GM18526 (cell line): ENCODE results near the gene CLEC7A.

Experiments
- POLR2A ChIP-seq: IDR thresholded peaks from 3 replicates; pipeline ENCODE4 v1.6.1; 2011; ENCODE audit not compliant: insufficient read length; ENCODE audit errors: extremely low read depth

Gene CLEC7A

DNA sequence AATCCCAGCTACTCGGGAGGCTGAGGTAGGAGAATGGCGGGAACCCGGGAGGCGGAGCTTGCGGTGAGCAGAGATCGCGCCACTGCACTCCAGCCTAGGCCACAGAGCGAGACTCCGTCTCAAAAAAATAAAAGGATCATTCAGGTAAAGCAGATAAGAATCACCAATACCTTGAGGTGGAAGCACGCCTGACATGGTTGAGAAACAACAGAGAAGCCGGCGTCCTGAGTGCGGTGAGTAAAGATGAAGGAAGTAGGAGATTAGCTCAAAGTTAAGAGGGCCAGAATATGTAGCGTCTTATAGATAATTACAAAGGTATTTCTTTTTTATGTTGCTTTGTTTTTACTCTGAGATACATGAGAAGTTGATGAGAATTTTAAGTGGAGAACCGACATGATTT is 14.7 kb downstream of the CLEC7A start:
- TF ChIP-seq POLR2A = no peak

DNA sequence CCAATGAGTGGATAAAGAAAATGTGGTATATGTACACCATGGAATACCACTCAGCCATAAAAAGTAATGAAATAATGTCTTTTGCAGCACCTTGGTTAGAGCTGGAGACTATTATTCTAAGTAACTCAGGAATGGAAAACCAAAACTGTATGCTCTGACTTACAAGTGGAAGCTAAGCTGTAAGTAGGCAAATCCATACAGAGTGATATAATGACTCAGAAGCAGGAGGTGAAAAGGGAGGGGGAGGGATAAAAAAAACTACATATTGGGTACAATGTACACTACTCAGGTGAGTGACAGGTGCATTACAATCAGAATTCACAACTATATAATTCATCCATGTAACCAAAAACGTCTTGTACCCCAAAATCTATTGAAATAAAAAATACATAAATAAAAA is 16.1 kb downstream of the CLEC7A start:
- no peak for TF ChIP-seq POLR2A

DNA sequence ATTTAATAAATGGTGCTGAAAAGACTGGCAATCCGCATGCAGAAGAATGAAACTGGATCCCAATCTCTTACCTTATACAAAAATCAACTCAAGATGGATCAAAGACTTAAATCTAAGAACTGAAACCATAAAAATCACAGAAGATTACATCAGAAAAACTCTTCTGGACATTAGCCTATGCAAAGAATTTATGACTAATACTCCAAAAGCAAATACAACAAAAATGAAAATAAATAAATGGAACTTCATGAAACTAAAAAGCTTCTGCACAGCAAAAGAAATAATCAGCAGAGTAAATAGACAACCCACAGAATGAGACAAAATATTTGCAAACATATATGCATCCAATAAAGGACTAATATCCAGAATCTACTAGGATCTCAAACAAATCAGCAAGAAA is 16.9 kb downstream of the CLEC7A start:
- no peak for TF ChIP-seq POLR2A

DNA sequence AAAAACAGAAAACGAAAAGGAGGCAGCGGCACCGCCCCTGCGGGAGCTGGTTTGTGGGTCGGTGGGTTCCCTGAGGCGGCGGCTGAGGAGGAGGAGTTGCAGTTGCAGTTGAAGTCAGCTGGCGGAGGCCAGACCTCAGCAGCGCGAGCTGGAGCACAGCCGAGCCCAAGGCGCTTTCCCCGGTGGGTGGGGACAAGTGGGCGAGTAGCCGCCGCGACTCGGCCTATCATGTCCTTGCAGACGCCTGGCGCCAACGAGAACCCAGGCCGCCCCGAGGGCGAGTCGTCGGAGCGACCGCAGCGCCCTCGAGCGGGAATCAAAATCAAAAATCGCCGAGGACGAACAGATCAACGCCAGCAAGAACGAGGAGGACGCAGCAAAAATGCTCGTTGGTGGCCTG is 18.5 kb downstream of the CLEC7A start:
- no peak for TF ChIP-seq POLR2A

DNA sequence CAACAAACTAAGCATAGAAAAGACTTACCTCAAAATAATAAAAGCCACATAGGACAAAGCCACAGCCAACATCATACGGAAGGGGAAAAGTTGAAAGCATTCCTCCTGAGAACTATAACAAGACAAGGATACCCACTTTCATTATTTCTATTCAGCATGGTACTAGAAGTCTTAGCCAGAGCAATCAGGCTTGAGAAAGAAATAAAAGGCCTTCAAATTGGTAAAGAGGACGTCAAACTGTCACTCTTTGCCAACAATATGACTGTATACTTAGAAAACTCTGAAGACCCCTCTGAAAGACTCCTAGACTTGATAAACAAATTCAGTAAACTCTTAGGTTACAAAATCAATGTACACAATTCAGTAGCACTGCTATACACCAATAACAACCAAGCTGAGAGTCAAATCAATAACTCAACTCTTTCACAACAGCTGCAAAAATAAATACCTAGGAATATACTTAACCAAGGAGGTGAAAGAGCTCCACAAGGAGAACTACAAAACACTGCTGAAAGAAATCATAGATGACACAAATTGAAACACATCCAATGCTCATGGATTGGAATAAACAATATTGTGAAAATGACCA is 19.6 kb downstream of the CLEC7A start:
- TF ChIP-seq POLR2A = no peak

DNA sequence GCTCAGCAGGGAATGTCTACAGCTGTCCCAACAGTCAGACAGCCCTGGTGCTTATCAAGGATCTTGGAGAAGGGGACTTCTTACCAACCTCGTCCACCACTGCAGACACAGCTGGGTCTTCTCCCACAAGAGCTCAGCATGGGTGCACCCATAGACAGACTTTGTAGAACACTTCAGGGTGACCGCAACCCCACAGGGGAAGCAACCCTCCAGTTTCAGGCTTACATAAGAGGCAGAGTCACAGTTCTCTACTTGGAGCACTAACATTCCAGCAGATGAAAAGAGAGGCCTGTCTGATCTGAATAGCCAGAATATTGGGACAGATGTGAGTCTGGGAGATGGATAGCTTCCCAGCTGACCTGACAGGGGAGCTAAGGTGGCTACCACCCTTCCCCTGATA is 27.7 kb downstream of the CLEC7A start:
- no peak for TF ChIP-seq POLR2A

DNA sequence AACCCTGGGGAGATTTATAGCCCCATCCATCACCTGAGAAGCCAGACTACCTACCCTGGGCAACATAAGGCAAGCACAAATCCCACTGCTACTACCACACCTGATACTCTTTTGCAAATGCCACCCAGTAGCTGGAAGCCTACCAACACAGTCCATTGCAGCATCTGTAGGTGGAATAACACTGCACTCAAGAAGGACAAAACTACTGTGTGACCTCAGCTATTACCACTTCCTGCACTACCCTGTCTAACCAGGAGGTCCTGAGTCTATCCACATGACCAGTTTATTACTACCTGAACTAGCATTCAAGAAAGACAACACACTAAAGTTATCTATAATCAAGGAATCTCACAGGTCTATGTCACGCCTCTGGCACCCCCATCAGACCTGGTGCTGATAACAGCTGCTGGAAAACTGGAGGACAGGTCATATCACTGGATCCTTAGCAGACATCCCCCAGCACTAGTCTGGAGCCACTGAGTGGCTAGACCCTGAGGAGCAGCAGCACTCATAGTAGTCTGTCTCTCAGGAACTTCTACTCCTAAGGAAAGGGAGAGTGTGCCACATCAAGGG is 28.3 kb downstream of the CLEC7A start:
- no peak for TF ChIP-seq POLR2A

DNA sequence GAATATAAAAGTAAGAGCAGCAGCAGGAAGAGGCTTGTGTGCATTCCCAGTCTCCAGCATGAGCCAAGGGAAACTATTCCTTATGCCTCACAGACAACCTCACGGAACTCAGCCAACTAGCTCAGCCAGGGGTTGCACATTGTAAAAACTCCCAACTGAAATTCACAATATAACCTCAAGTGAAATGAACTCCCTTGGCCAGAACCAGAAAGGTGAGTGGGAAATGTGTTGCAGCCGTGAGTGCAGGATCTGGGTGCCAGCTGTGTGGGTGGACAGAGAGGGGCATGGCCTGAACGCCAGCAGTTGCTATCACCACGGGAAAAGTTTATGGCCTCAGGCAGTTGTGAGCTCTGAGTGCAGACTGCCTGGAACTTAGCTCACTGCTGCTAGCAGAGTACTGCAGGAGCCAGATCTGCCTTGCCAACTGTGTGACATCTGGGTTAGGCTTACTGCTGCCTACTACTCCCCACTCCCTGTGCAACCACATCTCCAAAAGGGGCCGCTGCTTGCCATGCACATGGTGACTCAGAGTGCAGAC is 28.9 kb downstream of the CLEC7A start:
- no peak for TF ChIP-seq POLR2A

DNA sequence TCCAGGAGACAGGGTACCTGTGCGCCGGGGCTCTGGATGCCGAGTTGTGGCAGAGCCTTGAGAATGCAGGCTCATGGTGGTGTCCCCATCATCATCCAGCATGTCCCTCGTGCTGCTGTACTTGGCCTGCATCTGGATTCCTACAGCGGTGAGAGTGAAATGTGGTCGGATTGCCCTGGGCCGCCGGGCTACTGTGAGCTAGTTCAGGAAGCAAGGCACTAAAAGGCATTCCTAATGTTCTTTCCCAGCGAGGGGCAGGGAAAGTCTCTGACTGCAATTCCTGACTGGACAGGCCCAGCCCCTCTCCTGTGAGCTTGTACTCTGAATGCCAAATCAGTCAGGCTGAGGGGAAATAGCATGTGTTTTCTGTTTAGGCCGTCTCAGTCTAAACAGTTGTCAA is 31.2 kb downstream of the CLEC7A start, which contains the start of gene CLEC1A:
Gene CLEC1A, minus strand, starts transcription at position 195 of the 400 bp plus-strand sequence. Its CDS starts 63 bp downstream, at position 132.
- TF ChIP-seq POLR2A = no peak

DNA sequence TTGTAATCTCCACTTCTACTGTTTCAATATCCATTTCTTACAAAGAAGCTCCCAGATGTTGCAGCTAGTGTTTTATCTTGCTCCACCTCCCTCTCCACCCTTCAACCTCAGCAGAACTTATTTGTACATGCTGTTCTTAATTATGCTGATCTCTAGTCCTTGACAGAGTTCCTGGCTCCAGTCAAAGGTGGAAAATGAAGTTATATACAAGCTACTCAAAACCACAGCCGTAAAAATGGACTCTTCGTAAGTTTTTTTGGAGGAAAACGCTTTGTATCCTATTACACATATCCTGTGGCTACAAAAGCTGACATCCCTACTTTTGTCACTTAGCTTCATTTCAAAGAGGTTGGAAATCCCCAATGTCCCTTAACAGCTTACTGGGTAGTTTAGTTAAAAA is 32.5 kb downstream of the CLEC7A start:
- no peak for TF ChIP-seq POLR2A

DNA sequence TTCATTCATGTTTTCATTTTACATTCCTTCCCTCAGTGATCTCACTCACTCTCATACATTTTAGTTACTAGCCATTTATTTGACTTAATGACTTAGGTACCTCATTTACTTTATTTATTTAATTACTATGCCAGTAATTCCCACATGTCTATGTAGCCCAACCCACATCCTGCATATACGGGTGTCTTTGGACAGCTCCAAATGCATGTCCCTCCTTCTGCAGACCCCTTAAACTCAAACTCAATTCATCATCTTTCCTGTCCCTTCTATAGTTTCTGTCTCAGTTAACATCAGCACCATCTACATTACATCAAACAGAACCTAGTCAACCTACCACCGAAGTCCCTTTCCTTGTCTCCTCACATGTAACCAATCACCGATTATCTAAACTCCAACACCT is 34.0 kb downstream of the CLEC7A start:
- TF ChIP-seq POLR2A = no peak

DNA sequence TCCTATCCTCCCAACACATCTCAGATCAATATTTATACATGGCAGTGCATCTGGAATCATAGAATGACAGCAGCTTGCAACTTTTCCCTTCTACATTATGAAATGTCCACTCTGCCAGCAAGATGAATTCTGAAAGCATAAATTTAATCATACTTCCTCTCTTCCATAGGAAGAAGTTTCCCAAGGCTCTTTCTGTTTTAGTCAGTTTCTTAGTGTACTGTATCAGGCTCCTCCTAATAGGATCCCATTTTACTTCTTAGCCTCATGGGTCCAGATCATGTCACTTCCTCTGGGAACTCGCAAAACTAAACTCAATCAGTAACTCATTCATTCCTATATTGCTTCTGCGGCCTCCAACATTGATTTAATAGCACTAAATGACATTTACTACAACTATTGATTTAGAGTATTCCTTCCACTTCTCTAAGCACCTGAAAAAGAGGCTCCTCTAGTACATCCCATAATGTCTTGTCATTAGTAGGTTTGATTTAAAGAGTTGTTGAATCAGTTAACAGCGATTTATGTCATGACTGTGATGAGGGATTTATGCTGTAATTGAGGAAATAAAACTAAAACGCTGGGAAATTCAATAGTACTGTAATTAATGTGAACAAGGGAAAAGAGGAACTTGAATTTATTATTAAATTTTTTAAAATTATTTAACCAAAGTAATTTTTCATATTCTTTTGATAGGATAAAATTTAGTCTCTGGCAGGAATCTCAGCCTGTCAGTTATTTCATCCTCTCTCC is 35.2 kb downstream of the CLEC7A start:
- no peak for TF ChIP-seq POLR2A

DNA sequence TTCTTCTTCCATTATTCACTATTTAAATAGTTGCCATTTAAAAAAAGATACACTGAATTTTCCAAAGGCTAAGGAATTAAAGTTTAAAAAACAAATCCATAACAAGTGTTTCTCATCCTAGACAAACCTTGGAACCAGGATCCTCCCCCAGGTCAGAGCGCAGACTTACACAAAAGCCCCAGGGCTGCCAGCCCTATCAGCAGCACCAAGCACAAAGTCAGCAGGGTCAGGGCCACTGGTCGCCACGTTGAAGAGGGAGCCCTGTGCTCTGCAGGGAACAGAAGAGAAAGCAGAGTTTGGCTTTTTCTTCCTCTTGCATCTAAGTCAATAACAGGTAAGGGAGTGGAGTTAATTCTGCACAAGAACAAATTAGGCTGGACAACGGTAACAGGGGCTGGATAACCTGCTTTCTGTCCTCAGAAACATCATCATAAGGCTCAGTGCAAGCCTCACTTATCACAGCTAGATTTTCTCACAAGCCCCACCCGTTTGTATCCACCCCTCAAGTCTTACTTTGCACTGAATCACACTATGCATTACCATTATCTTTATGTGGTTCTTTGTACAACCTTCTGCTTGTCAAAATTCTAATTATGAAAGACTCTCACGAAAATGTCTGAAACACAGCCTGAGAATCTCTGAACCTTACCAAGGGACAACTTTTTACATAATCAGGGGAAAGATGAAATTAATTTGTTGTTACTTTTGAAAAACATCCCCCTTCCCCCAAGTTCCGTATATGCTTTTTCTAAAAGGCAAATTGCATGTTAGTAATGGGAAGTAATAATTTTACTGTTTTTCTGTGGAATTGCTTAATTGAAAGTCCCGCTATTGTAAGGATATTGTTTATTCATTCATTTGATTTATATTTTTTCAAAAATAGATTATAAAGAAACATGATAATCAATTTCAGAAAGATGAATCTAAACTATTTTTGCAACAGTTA is 40.8 kb downstream of the CLEC7A start:
- TF ChIP-seq POLR2A = no peak

DNA sequence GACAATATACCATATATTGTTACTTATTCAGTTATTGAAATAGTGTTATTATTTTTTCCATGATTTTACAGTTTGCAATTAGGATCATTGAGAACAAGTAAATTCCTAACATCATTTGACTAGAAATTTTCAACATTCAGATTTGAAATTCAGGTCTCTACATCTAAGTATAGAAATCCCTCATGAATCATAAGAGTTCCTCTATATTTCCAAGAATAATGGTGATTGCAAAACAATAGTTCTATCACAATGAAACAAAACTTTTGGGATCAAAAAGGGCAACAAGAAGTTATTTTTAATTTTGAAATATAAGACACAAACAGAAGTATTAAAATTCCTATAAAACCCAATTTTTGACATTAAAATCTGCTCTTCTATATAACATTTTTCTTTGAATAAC is 42.0 kb downstream of the CLEC7A start:
- TF ChIP-seq POLR2A = no peak

DNA sequence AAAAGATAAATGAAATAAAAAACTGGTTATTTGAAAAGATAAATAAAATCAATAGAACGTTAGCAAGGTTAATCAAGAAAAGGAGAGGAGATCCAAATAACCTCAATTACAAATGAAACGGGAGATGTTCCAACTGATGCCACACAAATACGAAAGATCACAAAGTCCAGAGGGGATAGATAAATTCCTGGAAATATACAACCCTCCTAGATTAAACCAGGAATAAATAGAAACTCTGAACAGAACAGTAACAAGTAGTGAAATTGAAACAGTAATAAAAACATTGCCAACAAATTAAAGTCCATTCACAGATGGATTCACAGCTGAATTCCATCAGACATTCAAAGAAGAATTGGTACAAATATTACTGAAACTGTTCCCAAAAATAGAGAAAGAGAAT is 43.6 kb downstream of the CLEC7A start:
- TF ChIP-seq POLR2A = no peak

DNA sequence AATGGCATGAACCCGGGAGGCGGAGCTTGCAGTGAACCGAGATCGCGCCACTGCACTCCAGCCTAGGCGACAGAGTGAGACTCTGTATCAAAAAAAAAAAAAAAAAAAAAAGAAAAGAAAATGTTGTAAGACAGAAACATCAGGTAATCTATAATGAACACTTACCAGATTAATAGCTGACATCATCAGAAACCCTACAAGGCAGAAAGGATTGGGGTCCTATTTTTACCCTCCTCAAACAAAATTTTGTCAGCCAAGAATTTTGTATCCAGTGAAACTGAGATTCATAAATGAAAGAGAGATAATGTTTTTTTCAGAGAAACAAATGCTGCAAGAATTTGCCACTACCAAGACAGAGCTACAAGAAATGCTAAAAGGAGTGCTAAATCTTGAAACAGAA is 45.3 kb downstream of the CLEC7A start:
- no peak for TF ChIP-seq POLR2A
